ENCODE data around the gene LRTM1.

GRCh38 chr3:54905920-54906319 lies 21.9 kb downstream of the LRTM1 start:
- no peak for TF ChIP-seq CTCF (IDR thresholded peaks at IDR 0.05)
- no peak for TF ChIP-seq EZH2phosphoT487 (IDR thresholded peaks at IDR 0.05)
- TF ChIP-seq EZH2 (IDR thresholded peaks at IDR 0.05) = no peak

Measured in neural progenitor cell (in vitro differentiated cells).